Measurements from ENCODE around the gene TSC2.
A peak's percentile ranks its signal among the peaks of the same experiment; 100 is the strongest.

The TSC2 gene

GRCh38 chr16:2031081-2031577 lies 16.7 kb upstream of the TSC2 start:
- DNase-seq (ENCODE audit: low read depth), result no peak

- DNase-seq (ENCODE audit: low read depth), result peak; percentile 69
Measured at GRCh38 chr16:2032285-2033056, 15.3 kb upstream of the TSC2 start.

- DNase-seq (ENCODE audit: low read depth), result peak; percentile 87
Measured at GRCh38 chr16:2033057-2033908, 14.5 kb upstream of the TSC2 start.

GRCh38 chr16:2033909-2034695 lies 13.7 kb upstream of the TSC2 start:
- DNase-seq (ENCODE audit: low read depth), result peak; percentile 52

- DNase-seq (ENCODE audit: low read depth), result peak; percentile 53
Measured at GRCh38 chr16:2034696-2035430, 12.9 kb upstream of the TSC2 start.

- peak; percentile 96 for DNase-seq (ENCODE audit: low read depth)
Measured at GRCh38 chr16:2035431-2036199, 12.2 kb upstream of the TSC2 start.

GRCh38 chr16:2036200-2036966 lies 11.4 kb upstream of the TSC2 start:
- DNase-seq (ENCODE audit: low read depth), result no peak

GRCh38 chr16:2037115-2037514 lies 10.7 kb upstream of the TSC2 start:
- DNase-seq (ENCODE audit: low read depth), result no peak

GRCh38 chr16:2037647-2038381 lies 10.0 kb upstream of the TSC2 start:
- peak; percentile 16 for DNase-seq (ENCODE audit: low read depth)

- DNase-seq (ENCODE audit: low read depth), result no peak
Measured at GRCh38 chr16:2038382-2039231, 9.2 kb upstream of the TSC2 start.

- peak; percentile 98 for DNase-seq (ENCODE audit: low read depth)
Measured at GRCh38 chr16:2039274-2040031, 8.3 kb upstream of the TSC2 start.

GRCh38 chr16:2040041-2040786 lies 7.6 kb upstream of the TSC2 start:
- peak; percentile 22 for DNase-seq (ENCODE audit: low read depth)

- DNase-seq (ENCODE audit: low read depth), result peak; percentile 43
Measured at GRCh38 chr16:2040787-2041522, 6.8 kb upstream of the TSC2 start.

- no peak for DNase-seq (ENCODE audit: low read depth)
Measured at GRCh38 chr16:2042171-2042985, 5.4 kb upstream of the TSC2 start.

- no peak for DNase-seq (ENCODE audit: low read depth)
Measured at GRCh38 chr16:2042986-2043666, 4.7 kb upstream of the TSC2 start.

Measured in EH (cell line).